Epithelial cell of alveolus of lung (primary cell): Measurements from ENCODE around the gene NUP35. TPM values are rescaled to one million over a fixed set of nuclear protein-coding genes. Genes with fewer than 3 reads are reported as not detected.

Experiments used
- total RNA-seq: library from RNA; depleted of rRNA; stranded (reverse); fragments of >200 nt; gene quantifications from 2 replicates; pipeline ENCODE4 v1.2.1, GENCODE V29; 2015

Gene NUP35, protein sequence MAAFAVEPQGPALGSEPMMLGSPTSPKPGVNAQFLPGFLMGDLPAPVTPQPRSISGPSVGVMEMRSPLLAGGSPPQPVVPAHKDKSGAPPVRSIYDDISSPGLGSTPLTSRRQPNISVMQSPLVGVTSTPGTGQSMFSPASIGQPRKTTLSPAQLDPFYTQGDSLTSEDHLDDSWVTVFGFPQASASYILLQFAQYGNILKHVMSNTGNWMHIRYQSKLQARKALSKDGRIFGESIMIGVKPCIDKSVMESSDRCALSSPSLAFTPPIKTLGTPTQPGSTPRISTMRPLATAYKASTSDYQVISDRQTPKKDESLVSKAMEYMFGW
- 4.6 and 13.1 TPM in 2 replicates for total RNA-seq

DNA sequence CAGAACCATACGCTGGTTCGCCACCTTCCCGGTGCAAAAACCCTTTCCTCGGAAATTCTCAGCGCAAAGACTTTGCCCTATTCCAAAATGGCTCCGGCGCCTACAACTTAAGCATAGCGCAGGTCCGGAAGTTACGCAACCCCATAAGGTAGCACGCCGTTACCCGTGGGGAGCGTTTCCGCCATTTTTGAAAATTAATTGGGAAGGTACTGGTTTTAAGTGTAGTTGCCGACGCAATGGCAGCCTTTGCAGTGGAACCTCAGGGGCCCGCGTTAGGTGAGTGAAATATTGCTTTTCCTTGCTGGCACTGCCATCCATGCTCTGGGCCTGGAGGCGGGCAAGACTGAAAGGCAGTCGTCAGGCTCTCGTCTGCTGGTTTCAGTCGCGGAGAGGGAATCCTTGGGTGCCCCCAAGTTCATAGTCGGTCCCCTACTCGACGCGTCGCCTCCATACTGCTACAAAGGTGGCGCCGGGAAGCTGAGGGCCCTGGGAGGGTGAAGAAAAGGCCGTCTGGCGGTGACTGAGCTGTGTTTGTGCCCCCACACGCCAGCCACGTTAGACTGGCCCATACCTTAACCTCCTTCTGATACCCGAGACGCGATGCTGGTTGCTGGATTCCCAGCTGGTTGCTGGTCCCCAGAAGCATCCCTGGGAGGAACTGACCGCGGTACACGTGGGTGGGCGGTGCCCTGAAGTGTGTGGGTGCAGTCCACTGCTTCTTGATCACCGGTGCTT lies at the start of gene NUP35:
Gene NUP35, plus strand, starts transcription at position 222 of the 735 bp plus-strand sequence. Its CDS starts 15 bp downstream, at position 237.

DNA sequence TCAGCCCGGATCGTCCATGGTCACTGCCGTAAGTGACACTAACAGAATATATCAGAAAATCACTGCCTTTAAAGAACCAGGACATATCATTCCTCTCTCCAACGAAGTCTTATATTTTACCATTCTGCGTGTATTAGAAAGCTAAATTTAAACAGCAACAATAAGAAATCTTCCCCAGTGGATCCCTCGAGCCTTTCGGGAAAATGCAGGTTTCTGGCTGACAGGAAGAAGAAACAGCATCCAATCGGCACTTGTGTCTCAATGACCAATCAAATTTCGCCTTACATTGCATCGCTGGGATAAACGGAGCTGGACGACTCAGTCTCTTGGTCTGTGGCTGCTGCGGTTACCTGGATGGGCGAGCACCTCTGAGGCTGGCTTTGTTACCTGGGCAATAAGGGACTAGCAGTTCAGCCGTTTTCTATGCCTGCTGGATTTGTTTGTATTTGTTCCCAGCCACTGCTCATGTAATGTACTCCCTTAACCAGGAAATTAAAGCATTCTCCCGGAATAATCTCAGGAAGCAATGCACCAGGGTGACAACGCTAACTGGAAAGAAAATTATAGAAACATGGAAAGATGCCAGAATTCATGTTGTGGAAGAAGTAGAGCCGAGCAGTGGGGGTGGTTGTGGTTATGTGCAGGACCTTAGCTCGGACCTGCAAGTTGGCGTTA lies 45.6 kb upstream of the NUP35 start, which contains the start of gene DUSP19:
Gene DUSP19, plus strand, starts transcription at position 284 of the 675 bp plus-strand sequence. Its CDS starts 187 bp downstream, at position 471.

Other genes with a start within 250 kb of the NUP35 start
- gene NCKAP1, start 86.0 kb upstream of the NUP35 start, total RNA-seq, result 63.2 and 101 TPM in 2 replicates
- gene DUSP19, start 45.7 kb upstream of the NUP35 start, total RNA-seq, result 1.4 and 3.3 TPM in 2 replicates